Activated CD4-positive, CD25-positive, alpha-beta regulatory T cell treated with anti-CD3 and anti-CD28 coated beads, Interleukin-2, amount 50 U/mL, for 16 hours (primary cell): ENCODE results near the gene SMIM33.
"Not testable (repeated sequence)": the region's sequence is repeated elsewhere in the genome, so short reads cannot be mapped to it uniquely, and the experiment has no call there.

Experiments
- DNase-seq: peaks from one replicate; pipeline ENCODE4 v3.0.0-alpha.2; 2020; ENCODE audit warnings: low read depth, low spot score

Gene SMIM33

DNA sequence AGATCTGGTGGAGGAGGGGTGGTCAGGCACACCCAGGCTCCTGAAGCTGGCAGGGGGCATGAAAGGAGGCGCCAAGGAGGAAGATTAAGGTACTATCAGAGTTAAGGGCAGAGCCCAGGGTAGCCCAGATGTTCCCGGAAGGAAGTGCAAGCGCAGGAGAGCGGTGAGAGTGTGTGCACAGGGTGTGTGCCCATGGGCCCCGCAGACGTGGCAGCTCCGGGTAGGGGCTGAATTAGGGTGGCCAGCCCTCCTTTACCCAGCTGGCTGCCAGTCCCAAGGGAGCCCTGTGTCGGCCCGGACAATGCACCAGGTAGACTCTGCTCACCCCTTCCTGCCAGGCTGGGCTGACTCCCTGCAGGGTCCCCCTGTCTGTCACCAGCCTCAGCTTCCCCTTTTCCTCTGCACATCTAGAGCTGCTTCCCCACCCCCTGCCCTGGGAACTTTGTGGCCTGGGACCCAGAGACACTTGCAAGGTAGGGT is at the start of gene SMIM33:
SMIM33 (plus strand) TSS at position 184 of the 480 bp plus-strand sequence; CDS start at position 302, 118 bp downstream.
- DNase-seq = no peak

DNA sequence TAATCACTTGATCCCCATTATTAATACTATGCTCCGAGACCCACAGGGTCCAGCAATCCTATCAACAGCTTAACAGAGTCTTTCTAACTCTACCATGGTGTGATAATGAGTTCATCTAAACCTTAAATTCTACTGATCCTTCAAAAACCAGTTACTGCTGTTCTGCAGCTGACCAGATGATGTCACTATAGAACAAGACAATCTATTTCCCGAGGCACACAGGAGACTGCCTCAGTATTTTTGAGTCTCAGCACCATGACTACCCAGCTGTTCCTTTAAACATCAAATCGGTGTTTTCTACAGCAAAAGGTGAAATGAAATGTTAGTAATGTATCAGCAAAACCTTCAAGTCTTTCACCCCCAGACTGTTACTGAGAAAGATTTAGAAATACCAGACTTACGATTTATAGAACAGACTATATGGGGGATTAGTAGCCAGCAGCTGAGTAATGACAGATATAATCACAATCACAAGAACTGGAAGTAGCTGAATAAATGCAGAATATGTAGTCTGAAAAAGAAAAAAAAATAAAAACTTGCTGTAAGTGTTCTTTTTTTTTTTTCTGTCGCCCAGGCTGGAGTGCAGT is 48.4 kb upstream of the SMIM33 start:
- DNase-seq = peak; percentile 44

DNA sequence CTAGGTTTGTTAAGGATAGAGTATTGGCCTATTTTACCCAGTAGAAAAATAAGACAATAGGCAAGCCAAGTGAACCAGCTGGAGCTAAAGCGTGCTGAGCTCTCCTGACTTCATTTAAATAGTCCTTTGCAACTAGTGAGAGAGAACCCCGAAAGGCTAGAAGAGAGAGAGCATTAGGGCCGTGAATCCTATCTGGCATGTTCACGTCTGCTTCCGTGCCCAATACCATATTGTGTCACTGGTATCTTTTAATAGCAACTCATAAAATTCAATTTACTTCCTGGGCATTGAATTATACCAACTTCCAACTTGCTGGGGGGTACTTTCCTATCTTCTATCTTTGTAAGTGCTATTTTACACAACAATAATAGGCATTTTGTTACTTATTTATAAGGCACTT is 45.3 kb upstream of the SMIM33 start:
- no peak for DNase-seq

DNA sequence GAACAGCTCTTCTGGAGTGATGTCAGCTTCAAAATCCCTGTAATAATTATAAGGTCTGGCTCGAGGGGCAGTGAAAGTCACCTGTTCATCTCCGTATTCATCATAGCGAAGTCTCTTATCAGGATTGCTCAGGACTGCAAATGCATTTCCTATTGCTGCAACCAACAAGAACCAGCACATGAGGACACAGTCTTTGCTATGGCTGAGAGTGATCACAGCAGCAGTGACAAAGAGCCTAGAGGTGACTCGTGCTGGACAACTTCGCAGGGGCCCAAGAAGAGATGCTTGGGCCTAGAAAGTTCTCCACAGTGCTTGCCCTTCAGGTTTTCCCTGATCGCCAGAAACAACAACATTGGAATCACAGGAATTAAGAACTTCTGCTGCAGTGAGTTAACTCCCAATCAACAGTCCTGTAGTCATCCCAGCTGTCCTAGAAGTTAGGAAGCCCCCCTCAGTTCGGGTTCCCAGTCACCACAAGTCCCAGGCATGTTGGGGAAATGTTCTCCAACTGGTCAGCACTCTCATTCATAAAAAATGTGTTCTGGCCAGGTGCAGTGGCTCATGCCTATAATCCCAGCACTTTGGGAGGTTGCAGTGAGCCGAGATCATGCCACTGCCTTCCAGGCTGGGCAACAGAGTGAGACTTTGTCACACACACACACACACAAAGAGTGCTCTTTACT is 44.5 kb upstream of the SMIM33 start:
- DNase-seq = no peak

DNA sequence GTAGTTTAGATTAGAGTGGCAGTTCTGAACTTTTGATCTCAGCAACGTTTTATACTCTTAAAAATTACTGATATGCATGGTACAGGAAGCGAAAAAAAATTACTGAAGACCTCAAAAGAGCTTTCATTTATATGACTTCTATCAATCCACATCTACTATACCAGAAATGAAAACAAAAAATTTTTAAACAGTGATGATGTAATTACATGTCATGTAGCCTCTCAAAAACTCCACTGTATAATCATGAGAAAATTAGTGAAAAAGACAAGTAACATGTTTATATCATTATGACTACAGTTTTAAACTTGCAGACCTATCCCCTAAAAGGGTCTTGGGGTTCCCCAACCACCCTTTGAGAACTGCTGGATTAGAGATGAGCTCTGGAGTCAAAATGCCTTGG is 40.8 kb upstream of the SMIM33 start:
- no peak for DNase-seq

DNA sequence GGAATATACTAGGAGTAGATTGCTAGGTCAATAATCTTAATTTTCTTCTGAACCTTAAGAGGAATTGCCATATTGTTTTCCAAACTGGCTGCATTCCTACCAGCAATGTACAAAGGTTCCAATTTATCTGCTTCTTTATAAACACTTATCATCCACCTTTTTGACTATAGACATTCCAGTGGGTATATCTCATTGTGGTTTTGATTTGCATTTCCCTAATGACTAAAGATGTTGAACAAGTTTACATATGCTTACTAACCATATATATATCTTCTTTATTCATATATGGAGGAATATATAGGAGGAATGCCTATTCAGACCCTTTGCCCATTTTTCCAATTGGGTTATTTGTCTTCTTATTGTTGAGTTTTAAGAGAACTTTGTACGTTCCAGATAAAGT is 39.1 kb upstream of the SMIM33 start:
- DNase-seq = no peak

DNA sequence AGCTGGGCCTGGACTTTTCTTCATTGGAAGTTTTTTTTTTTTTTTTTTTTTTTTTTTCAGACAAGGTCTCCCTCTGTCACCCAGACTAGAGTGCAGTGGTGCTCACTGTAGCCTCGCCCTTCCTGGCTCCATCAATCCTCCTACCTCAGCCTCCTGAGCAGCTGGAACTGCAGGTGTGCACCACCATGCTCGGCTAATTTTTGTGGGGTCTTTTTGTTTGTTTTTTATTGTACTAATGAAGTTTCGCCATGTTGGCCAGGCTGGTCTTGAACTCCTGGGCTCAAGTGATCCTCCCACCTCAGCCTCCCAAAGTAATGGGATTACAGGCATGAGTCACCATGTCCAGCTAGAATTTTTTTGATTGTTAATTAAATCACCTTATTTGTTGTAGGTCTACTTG is 35.1 kb upstream of the SMIM33 start:
- no peak for DNase-seq

DNA sequence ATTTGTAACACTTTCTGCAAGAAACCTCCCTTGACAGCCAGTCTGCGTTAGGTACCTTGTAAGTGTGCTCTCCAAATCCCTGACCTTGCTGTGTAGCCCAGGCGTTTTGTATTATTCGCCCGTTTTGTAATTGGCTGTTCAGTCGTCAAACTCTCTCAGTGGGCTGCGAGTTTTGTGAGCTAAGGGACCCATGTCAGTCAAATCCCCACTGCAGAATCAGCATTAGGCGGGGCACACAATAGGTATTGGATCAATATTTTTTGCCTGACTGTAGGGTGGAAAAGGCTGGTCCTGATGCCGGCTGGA is 32.1 kb upstream of the SMIM33 start:
- DNase-seq = no peak

DNA sequence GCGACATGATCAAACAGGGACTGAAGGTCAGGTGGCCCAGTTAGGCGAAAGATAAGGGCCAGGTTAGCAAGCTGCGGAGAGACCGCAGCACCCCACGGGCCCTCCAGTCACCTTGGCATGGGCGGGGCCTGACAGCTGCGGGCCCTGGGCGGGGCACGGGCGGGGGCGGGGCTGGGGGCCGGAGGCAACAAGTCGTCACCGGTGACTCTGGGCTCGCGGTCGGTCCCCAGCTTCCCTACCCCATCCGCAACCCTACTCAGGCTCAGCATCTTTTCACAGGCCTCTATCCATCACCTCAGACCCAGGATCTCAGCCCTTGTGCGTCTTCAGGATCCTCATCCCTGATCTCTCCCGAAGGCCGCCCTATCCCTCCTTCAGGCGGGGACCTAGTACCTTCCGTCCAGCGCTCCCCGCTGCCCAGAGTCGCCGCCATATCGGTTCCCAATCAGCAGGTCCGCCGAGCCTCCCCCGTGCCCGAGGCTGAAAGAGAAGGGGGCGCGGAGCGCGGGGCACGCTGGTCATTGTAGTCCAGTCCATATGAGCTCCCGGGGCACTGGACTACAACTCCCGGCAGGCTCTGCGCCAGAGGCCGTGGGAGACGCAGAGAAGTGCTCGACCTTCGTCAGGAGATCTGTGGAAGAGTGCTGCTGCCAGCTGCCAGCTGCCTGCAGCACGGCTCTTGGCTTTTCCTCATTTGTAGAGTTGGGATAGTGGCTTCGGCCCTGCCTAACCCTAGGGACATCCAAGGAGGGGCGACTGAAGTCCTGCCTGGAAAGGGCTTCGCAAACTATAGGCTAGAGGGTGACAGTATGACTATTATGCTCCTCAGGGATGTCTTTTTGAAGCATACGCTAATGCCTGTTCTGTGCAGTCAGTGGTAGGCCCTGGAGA is 31.5 kb upstream of the SMIM33 start, which contains the start of gene DNAJC18:
DNAJC18 (minus strand) TSS at position 513 of the 891 bp plus-strand sequence; CDS start at position 433, 80 bp downstream.
- DNase-seq = peak; percentile 79

DNA sequence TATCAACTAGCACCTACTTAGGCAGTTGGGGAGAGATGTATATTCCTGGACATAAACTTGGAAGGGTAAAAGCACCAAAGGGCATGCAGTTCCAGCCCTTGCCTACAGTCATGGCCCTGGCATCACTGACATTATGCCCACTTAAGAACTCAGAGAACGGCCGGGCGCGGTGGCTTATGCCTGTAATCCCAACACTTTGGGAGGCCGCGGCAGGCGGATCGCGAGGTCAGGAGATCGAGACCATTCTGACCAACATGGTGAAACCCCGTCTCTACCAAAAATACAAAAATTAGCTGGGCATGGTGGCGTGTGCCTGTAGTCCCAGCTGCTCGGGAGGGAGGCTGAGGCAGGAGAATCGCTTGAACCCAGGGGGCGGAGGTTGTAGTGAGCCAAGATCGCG is 30.4 kb upstream of the SMIM33 start:
- not testable (repeated sequence) for DNase-seq

DNA sequence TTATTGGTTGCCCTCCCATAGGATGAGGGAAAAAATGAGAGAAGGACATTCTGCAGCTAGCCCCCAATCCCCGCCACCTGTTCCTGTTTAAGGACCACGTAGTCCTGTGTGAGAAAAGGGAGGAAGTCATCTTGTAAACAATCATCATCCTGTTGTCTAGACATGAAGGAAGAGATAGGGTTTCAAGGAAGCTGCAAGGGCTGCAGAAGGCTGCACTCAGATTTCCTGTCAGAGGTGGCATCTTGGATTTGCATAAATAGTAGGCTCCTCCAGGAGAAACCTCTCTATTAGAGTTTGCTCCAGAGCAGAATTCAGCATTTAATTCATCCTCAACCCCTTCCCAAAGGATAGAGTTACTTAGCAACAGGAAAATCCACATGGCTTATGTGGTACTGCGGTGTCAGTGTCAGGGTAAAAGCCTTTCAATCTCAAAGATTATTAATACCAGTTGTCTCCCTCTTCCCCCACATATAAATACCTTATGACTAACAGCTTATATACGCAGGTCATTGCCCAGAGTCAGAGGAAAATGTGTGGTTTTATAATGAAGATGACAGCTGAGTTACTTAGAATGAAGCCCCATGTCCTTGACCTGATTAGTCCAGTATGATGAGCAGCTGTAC is 26.9 kb upstream of the SMIM33 start:
- no peak for DNase-seq

DNA sequence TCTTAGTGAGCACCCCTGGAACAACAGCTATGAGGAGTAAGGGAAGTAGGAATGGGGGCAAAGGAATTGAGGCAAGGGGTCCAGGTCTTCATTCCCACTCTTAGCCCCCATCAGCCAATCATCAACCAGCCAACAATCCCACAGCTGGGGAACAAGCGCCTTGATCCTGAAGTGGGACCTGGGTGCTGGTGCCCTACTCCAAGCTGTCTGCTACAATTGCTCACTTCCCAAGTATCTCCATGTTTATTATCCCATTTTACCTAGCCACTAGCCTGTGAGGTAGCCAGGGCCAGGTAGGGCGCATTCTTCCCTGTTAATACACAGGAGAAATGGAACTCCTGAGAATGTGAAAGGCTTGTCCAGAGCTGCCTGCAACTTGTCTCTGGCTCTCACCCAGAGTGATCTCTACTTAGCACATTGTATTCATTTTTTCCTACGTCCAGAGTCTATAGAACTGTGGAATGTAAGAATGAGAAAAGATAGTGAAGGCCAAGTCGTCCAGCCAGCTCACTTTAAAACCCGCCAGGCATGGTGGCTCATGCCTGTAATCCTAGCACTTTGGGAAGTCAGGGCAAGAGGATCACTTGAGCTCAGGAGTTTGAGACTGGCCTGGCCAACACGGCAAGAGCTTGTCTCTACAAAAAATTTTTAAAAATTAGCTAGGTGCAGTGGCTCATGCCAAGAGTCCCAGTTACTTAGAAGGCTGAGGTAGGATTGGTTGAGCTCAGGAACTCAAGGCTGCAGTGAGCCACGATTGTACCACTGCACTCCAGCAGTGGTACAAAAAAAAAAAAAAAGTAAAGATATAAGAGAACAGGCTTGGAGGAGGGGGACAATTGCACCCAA is 25.3 kb upstream of the SMIM33 start:
- no peak for DNase-seq

DNA sequence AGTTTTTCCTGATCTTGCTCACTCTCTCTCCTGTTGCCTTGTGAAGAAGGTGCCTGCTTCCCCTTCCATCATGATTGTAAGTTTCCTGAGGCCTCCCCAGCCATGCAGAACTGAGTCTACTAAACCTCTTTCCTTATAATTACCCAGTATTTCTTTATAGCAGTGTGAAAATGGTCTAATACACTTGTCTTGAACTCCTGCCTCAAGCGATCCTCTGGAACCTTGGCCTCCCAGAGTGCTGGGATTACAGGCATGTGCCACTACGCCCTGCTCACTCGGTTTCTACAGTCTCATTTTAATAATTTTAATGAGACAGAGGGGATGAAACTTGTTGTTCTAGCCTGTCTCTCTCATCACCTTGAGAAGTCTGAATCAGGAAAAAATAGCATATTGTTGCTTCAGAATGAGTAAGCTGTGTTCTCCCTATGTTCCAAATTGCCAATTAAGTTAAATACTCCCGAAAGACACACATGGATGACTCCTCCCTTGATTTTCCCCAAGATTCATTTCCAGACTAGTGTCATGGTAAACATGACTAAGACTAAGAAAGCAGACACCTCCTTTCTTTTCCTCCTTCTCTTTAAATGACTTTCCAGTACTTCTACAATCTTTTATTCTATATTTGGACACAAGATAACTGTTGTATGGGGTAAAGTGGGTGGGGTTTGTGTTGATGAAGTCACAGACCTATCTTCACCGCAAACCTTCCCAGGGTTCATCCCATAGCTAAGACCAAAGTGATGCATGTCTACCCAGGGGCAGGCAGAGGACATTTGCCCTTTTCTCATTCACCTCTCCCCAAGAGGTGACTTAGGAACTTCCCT is 23.6 kb upstream of the SMIM33 start:
- DNase-seq = no peak

DNA sequence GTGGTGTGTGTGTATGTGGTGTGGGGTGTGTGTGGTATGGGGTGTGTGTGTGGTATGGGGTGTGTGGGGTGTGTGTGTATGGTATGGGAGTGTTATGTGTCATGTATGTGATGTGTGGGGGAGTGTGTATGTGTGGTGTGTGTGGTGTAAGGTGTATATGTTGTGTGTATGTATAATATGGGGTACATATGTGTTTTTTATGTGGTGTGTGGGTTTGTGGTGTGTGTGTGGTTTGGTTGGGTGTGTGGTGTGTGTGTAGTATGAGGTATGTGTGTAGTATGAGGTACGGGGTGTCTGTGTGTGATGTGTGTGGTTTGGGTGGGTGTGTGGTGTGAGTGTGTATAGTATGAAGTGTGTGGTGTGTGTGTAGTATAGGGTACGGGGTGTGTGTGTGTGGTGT is 19.6 kb upstream of the SMIM33 start:
- DNase-seq = no peak

DNA sequence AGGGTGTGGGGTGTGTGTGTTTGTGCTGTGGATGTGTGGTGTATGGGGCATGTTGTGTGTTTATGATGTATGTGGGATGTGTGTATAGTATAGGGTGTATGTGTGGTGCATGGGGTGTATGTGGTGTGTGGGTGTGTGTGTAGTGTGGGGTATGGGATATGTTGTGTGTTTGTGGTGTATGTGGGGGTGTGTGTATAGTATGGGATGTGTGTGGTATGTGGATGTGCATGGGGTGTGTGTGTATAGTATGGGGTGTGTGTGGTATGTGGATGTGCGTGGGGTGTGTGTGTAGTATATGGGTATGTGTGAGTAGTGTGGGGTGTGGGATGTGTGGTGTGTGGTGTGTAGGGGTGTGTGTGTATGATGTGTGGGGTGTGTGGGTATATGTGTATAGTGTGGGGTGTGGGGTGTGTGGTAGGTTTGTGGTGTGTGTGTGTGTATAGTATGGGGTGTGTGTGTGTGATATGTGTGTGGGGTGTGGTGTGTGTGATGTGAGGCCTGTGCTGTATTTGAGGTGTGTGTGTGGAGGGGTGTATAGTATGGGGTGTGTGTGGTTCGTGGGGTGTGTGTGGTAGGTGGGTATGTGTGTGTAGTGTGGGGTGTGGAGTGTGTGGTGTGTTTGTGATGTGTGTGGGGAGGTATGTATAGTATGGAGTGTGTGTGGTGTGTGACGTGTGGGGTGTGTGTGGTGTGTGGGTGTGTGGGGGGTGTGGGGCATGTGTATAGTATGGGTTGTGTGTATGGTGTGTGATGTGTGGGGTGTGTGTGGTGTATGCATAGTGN is 18.7 kb upstream of the SMIM33 start:
- no peak for DNase-seq

DNA sequence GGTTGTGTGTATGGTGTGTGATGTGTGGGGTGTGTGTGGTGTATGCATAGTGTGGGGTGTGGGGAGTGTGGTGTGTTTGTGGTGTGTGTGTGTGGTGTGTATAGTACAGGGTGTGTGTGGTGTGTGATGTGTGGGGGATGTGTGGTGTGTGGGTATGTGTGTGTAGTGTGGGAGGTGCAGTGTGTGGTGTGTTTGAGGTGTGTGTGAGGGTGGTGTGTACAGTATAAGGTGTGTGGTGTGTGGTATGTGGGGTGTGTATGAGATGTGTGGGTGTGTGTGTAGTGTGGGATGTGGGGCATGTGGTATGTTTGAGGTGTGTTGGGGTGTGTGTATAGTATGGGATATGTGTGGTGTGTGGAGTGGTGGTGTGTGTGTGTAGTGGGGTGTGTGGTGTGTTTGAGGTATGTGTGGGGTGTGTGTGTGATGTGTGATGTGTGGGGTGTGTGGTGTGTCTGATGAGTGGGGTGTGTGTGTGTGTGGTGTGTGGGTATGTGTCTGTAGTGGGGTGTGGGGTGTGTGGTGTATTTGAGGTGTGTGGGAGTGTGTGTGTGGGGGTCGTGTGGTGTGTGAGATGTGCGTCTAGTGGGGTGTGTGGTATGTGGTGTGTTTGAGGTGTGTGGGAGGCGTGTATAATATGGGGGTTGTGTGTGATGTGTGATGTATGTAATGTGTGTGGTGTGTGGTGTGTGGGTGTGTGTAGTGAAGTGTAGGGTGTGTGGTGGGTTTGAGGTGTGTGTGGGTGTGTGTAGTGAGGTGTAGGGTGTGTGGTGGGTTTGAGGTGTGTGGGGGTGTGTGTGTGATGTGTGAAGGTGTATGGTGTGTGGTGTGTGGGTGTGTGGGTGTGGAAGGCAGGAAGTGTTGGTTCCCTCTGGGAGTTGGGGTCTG is 16.9 kb upstream of the SMIM33 start:
- DNase-seq = no peak

DNA sequence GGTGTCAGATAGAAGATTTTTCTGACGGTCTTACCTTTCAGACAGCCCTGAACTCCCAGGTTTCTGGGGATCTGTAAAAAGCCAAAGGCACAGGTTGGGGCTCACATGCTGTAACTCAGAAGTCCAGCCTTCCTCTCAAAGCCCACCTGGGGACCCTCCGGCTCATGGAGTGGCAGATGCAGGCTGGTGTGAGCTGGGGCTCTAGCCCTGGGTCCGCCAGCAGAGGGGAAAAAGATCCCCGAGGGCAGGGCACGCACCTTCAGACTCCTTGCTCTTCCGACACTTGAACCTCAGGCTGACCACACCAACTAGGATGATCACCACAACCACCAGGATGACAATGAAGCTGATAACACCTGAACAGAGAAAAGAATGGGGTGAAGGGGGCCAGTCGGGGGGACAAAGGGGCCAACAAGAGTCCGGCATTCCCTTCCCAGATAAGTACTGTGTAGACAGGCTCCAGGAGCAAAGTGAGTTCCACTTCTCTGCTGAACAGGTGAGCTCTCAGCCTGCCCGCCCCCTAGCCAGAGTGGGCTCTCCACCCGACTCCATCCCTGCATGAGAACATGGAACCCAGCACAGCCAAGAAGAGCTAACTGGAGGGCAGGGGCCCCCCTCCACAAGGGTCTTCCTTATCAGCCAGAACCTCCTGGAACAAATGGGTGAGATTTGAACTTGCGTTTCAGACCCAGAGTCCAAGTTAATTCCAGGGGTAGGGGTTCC is 16.1 kb upstream of the SMIM33 start:
- DNase-seq = no peak

DNA sequence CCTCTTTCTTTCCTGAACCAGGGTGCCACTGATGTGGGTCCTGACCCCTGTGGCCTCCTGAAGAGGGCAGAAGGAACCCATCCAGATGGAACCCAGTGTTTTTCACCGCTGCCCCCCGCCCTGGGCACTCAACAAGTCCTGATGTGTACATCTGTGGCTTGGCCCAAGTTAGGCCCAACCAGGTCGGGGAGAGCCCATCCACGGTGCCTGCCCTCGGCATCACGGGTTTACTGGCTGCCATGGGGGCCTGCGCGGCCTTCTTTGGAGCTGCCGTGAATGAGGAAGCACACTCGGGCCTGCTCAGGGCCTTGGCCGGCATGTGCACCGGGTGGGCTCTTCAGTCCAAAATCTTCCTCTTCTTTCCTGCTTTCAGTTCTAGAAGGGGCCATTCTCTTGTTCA is 14.0 kb upstream of the SMIM33 start:
- no peak for DNase-seq
